HT-29 (cell line): Measurements from ENCODE around the gene KCNJ10. TPM values are rescaled to one million over a fixed set of nuclear protein-coding genes. Genes with fewer than 3 reads are reported as not detected.
"Not testable (repeated sequence)": the region's sequence is repeated elsewhere in the genome, so short reads cannot be mapped to it uniquely, and the experiment has no call there.

Experiments used
- DNase-seq: peaks from one replicate; pipeline ENCODE4 v3.0.0-alpha.2; 2015; ENCODE audit warnings: low spot score
- total RNA-seq: library from RNA; depleted of rRNA; stranded (reverse); fragments of >200 nt; shearing (Covaris generic); gene quantifications from 2 replicates; pipeline ENCODE4 v1.2.3, GENCODE V29; 2014; rRNA removed

The KCNJ10 gene
- total RNA-seq: not detected in 2 replicates

DNA sequence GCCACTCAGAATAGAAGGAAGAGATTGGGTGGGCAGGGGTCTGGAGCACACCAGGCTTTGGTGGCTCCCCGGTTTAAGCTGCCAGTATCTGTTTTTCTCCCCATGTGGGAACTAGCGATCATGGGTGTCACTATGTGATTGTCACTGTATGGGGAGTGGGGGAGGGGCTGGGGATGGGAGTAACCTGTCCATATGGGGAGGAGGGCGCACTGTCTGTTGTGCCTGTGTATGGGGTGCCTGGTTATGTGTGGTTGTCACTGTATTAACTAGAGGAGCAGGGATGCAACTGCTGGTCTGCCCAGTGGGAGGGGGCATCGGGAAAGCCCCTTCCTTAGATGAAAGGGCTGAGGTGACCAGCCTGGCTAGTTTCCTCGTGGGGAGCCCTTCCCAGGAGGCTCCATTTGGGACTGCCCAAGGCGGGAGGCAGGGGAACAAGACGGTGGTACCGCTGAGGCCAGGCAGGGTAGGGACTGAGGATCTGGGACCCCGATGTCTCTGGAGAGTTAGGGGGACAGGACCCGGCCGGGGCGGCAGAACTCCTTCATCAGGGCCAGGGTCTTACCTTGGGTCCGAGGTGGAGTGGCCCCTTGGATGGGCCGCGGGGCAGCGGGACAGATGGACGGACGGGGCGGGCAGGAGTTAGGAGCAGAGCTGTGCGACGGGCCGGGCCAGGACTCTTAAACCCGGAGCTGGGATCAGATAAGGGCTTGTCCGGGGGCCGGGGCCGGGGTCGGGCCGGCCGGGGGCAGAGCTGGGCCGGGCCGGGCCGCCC lies at the start of gene KCNJ10:
TSS of gene KCNJ10 (minus strand) at position 701 of the 772 bp plus-strand sequence. CDS start 27,628 bp downstream, outside the sequence.
- no peak for DNase-seq

DNA sequence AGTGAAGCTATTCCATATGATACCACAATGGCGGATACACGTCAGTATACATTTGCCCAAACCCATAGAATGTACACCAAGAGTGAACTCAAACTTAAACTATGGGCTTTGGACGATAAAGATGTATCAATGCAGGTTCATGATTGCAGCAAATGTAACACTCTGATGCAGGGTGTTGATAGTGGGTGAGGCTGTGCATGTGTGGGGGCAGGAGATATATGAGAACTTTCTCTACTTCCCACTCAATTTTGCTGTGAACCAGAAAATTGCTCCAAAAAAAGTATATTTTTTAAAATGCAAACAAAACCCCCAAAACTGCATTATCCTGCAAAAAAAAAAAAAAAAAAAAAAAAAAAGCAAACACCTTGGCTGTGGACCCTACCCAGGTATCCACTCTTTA lies 49.0 kb upstream of the KCNJ10 start:
- no peak for DNase-seq

DNA sequence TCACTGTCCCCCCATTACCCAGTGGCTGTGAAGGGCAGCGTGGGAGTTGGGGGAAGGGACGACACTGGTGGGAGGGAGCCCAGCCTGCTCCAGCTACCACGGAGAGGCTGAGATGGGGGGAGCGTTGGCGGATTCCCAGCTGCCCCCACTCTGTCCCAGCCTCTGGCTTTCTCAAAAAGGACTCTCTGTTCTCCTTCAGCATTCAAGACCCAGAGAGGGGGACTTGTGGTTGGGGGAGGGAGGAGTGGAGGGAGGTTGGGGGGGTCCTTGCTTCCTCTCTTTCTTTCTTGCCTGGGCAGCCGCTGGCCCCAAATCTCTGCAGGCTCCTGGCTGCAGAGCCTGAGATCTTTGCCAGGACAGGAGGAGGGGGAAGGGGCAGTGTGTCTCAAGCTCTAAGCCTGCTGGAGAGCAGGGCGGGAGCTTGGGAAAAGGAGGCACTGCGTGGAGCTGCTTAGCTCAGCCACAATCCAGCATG lies 47.8 kb upstream of the KCNJ10 start:
- DNase-seq: no peak

DNA sequence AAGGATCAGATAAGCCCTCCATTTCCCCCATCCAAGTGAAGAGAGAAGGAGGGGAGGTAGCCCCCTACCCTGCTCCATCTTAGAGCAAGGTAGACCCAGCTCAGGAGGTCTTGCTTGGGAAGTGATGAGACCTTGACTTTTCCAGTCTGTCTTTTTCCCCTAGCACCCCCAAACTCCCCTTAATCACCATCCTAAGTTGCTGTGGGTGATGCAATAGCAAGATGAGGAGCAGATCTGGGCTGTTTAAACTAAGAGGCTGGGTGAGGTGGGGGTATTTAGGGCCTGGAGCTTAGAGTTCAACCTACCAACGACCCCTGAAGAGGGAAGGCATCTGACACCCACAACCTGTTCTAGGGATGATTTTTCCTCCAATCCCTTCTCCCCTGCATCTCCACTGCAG lies 47.3 kb upstream of the KCNJ10 start:
- no peak for DNase-seq

GRCh38 chr1:160116283-160117147 lies 46.6 kb upstream of the KCNJ10 start:
- no peak for DNase-seq

DNA sequence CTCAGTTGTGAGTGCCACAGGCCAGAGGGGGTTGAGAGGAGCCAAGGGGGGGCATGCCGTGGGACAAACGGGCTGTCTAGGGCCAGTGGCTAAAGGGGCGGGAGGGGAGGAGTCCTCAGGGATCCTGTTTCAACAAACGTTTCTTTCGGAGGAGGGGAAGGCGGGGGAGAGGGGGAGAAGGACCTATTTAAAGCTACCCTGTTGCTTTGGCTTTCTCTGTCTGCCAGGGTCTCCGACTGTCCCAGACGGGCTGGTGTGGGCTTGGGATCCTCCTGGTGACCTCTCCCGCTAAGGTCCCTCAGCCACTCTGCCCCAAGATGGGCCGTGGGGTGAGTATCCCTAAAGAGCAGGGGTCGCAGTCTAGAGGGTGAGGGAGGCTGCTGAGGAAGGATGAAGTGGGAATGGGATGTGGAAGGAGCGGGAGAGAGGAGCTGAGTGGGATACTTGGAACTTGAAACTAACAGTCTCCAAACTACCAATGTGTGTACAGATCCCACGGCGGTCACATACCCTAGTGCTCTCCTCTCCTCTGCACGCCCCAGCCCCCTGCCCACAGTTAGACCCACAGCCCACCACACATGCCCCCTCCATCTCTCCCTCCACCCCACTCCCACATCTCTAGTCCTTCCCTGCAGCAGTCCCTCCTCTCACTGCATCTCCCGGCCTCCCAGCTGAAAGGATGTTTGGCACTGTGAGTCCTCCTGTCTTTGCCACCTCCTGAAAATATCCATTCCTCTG lies 45.8 kb upstream of the KCNJ10 start, which contains the start of gene ATP1A2:
TSS of gene ATP1A2 (plus strand) at position 215 of the 738 bp plus-strand sequence. CDS start at position 318, 103 bp downstream.
- no peak for DNase-seq

DNA sequence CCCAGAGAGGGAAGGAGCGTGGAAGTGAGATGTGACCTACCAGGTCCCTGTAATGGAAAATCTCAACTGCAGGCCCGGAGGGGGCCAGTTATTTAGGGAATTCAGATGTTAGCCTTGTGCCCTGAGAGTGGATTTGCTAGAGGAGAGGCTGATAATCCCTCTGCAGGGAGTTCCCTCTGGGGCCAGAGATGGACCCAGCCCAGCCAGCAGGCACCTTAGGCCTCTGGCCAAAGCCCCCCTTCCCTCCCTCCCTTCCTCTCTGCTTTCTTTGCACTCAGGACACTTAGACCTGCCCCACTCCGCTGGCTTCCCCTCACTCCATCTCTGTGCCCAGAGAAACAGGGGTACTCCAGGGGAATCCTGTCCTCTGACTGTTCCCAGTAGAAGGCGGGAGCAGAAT lies 44.1 kb upstream of the KCNJ10 start:
- DNase-seq: no peak

GRCh38 chr1:160113407-160113806 lies 43.4 kb upstream of the KCNJ10 start:
- DNase-seq: no peak

DNA sequence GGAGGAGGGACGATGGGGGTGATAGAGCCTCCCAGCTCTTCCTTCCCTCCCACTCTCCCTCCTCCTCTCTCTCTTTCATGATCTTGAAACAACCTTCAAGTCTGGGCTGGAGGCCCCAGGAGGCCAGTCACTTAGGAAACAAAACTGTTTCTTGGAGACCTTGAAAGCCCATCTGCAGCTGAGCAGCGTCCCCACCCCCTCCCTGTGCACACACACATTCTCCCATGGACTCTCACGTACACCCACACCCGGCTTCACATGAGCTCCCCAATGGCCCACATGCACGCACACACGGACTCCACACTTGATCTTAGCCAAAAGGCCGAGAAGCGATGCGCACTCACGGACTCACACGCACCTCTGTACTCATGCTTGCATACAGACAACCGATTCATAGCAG lies 42.4 kb upstream of the KCNJ10 start:
- DNase-seq: no peak

GRCh38 chr1:160111462-160111861 lies 41.5 kb upstream of the KCNJ10 start:
- DNase-seq: not testable (repeated sequence)

GRCh38 chr1:160109686-160110085 lies 39.7 kb upstream of the KCNJ10 start:
- DNase-seq: no peak

- no peak for DNase-seq
Measured at GRCh38 chr1:160108888-160109662, 39.1 kb upstream of the KCNJ10 start.

GRCh38 chr1:160107512-160107911 lies 37.6 kb upstream of the KCNJ10 start:
- DNase-seq: no peak

- no peak for DNase-seq
Measured at GRCh38 chr1:160105155-160105554, 35.2 kb upstream of the KCNJ10 start.

- DNase-seq: no peak
Measured at GRCh38 chr1:160104486-160104885, 34.5 kb upstream of the KCNJ10 start.

GRCh38 chr1:160103658-160104408 lies 33.9 kb upstream of the KCNJ10 start:
- DNase-seq: no peak

DNA sequence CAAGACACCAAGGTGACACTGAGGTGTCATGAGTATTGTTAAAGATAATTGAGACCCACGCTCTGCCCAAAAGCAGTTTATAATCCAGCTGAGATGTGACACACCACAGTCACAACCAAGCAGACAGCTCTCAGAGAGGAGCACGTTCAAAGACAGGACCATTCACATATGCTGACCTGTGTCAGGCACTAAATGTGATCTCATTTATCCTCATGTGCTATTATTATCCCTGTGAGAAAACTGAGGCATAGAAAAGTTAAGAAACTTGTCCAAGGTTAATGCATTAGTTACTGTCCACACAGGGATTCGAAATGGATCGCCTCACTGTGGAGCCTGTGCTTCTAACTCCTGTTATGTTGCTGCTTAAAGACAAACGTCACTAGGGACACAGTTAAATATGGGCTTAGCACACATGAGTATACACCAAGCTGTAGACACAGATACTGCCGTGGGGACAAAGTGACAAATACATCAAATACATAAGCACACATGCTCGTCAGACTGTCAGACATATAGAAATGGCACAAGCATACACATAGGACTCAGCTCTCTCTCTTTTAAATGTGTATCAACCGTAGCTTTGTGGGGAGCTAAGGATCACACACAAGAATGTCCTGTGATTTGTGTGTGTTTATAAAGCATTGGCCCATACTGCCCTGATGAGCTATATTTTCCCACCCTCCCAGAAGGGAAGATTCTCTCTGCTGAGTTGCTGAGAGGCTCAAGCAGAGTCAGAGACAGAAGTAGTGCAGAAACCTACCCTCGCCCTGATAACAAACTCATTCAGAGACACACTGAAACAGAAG lies 32.0 kb upstream of the KCNJ10 start:
- no peak for DNase-seq

DNA sequence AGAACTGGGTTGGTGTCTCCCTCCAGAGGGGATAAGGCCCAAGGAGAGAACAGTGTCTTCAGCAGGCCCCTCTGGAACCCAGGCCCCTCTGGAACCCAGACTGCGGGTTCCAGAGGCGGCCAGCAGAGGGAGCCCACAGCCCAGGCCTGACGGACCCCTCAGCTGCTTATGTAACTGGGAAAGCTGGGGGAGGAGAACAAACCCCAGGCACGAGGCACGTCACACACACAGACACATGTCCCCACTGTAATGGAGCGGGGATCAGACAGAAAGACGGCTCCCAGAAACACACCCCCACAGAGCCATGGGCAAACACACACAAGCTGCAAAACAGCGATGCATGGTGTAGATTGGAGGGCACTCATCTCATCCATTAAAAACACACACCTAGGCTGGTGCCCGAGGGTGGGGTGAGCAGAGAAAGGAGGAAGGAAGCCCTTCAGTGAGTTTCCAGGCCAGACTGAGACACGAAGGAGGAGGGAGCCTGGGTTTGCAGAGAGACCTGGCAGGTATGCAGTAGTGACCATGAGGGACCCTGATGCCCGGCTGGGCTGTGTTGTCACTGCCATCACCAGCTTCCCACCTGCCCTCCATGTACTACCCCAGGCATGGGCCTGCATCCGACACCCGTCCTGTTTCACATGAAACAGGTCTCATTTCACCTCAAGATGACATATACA lies 31.2 kb upstream of the KCNJ10 start:
- peak; percentile 81 for DNase-seq
